Occipital lobe (tissue), 2 donors: ENCODE measurements around the gene CCL18. TPM values are rescaled to one million over a fixed set of nuclear protein-coding genes. Genes with fewer than 3 reads are reported as not detected.
"Not testable (repeated sequence)": the region's sequence is repeated elsewhere in the genome, so short reads cannot be mapped to it uniquely, and the experiment has no call there.

Source experiments
- DNase-seq: peaks from one replicate; lab custom pipeline; 2025; lab: John Stamatoyannopoulos, UW
- total RNA-seq: library from RNA; depleted of rRNA; stranded (reverse); fragments of >200 nt; gene quantifications from one replicate; pipeline ENCODE4 v1.2.3, GENCODE V29; 2014

The CCL18 gene
- total RNA-seq, 1 donor from 2014 or later, result not detected

- not testable (repeated sequence) for DNase-seq
These were observed 39.4 kb downstream of the CCL18 start, which contains the start of gene CCL4 for GRCh38 chr17:36103401-36103975. TSS of gene CCL4 (plus strand) at chr17:36103827. CDS start at chr17:36103906, 79 bp downstream.

GRCh38 chr17:36104246-36104645 is 40.2 kb downstream of the CCL18 start:
- not testable (repeated sequence) for DNase-seq

- DNase-seq, result no peak
These were observed 40.7 kb downstream of the CCL18 start for GRCh38 chr17:36104701-36105181.

- no peak for DNase-seq
These were observed 41.9 kb downstream of the CCL18 start for GRCh38 chr17:36105781-36106492.

GRCh38 chr17:36106493-36106835 is 42.4 kb downstream of the CCL18 start:
- no peak for DNase-seq

- DNase-seq, result no peak
These were observed 43.6 kb downstream of the CCL18 start for GRCh38 chr17:36107660-36108059.

- not testable (repeated sequence) for DNase-seq
These were observed 44.2 kb downstream of the CCL18 start for GRCh38 chr17:36108265-36108664.

- no peak for DNase-seq
These were observed 47.0 kb downstream of the CCL18 start for GRCh38 chr17:36111068-36111490.

- DNase-seq, result no peak
These were observed 48.5 kb downstream of the CCL18 start for GRCh38 chr17:36112572-36112971.

GRCh38 chr17:36113131-36113530 is 49.1 kb downstream of the CCL18 start:
- not testable (repeated sequence) for DNase-seq

- DNase-seq, result not testable (repeated sequence)
These were observed 51.0 kb downstream of the CCL18 start for GRCh38 chr17:36114971-36115648.

GRCh38 chr17:36115649-36115977 is 51.5 kb downstream of the CCL18 start:
- DNase-seq, result not testable (repeated sequence)

- no peak for DNase-seq
These were observed 53.7 kb downstream of the CCL18 start for GRCh38 chr17:36117505-36118382.

- DNase-seq, result no peak
These were observed 54.6 kb downstream of the CCL18 start for GRCh38 chr17:36118477-36119353.

- no peak for DNase-seq
These were observed 56.1 kb downstream of the CCL18 start for GRCh38 chr17:36120221-36120620.

- not testable (repeated sequence) for DNase-seq
These were observed 57.0 kb downstream of the CCL18 start for GRCh38 chr17:36121099-36121498.
